Stimulated activated CD4-positive, alpha-beta T cell treated with anti-CD3 and anti-CD28 coated beads, Interleukin-15, amount 100 ng/mL, for 1 hour (primary cell): ENCODE measurements around the gene BSN.
"Not testable (repeated sequence)": the region's sequence is repeated elsewhere in the genome, so short reads cannot be mapped to it uniquely, and the experiment has no call there.

Experiments
- DNase-seq, 2 donors: peaks; one replicate each; pipeline ENCODE4 v3.0.0-alpha.2; 2020; ENCODE audit warnings: low read depth in 1 of 2, low spot score in 1 of 2

BSN gene

GRCh38 chr3:49671291-49672288 lies 117.3 kb downstream of the BSN start:
- peak; percentile 47 to 62 for DNase-seq

GRCh38 chr3:49673121-49673714 lies 118.9 kb downstream of the BSN start:
- peak in 1 of 2 donors; percentile 17 for DNase-seq

- DNase-seq: peak; percentile 95 to 96
These were observed 119.6 kb downstream of the BSN start, which contains the start of gene APEH for GRCh38 chr3:49673715-49674496. APEH (plus strand) TSS chr3:49674351; CDS start chr3:49674402, 51 bp downstream.

GRCh38 chr3:49674497-49674983 lies 120.3 kb downstream of the BSN start:
- no peak for DNase-seq

- no peak for DNase-seq
These were observed 121.6 kb downstream of the BSN start for GRCh38 chr3:49675912-49676311.

GRCh38 chr3:49680493-49681231 lies 126.4 kb downstream of the BSN start:
- no peak for DNase-seq

GRCh38 chr3:49681232-49681522 lies 126.9 kb downstream of the BSN start:
- no peak for DNase-seq

GRCh38 chr3:49681543-49681942 lies 127.3 kb downstream of the BSN start:
- no peak for DNase-seq

GRCh38 chr3:49683162-49683561 lies 128.9 kb downstream of the BSN start:
- DNase-seq: no peak

GRCh38 chr3:49684453-49684852 lies 130.2 kb downstream of the BSN start:
- DNase-seq: not testable (repeated sequence)

- DNase-seq: not testable (repeated sequence)
These were observed 130.8 kb downstream of the BSN start for GRCh38 chr3:49685103-49685502.

GRCh38 chr3:49685846-49686245 lies 131.6 kb downstream of the BSN start:
- not testable (repeated sequence) for DNase-seq

GRCh38 chr3:49686346-49686745 lies 132.1 kb downstream of the BSN start:
- not testable (repeated sequence) for DNase-seq

GRCh38 chr3:49686769-49687423 lies 132.6 kb downstream of the BSN start:
- DNase-seq: peak in 1 of 2 donors; percentile 26

GRCh38 chr3:49687424-49687795 lies 133.1 kb downstream of the BSN start:
- DNase-seq: not testable (repeated sequence)

GRCh38 chr3:49688338-49689045 lies 134.2 kb downstream of the BSN start:
- not testable (repeated sequence) for DNase-seq

- DNase-seq: peak; percentile 87 to 90
These were observed 135.0 kb downstream of the BSN start, which contains the start of the genes MST1 and RNF123 for GRCh38 chr3:49689046-49689907. MST1 (minus strand) TSS chr3:49689474; CDS start chr3:49688691, 783 bp downstream. RNF123 (plus strand) TSS chr3:49689557; CDS start chr3:49691166, 1,609 bp downstream.

- not testable (repeated sequence) for DNase-seq
These were observed 135.8 kb downstream of the BSN start for GRCh38 chr3:49689908-49690624.
